Activated CD4-positive, alpha-beta T cell treated with anti-CD3 and anti-CD28 coated beads, Interleukin-2, amount 10 ng/mL, durations not matched to agents 7 days and 5 days (primary cell): Measurements from ENCODE around the gene MYL2. TPM values are rescaled to one million over a fixed set of nuclear protein-coding genes. Genes with fewer than 3 reads are reported as not detected.

Source experiments
- CTCF ChIA-PET: fragments of 350-600 bp; sonication (Branson Sonifier 250); formaldehyde crosslinking; loops from one replicate; lab custom pipeline; 2021; ENCODE audit warnings: antibody characterized with exemption; lab: Charles Lee
- POLR2A ChIA-PET: fragments of 350-600 bp; sonication (Branson Sonifier 250); formaldehyde crosslinking; loops from one replicate; lab custom pipeline; 2021; ENCODE audit warnings: antibody characterized with exemption; lab: Charles Lee
- DNase-seq: peaks from one replicate; pipeline ENCODE4 v3.0.0-alpha.2; 2020
- H3K27ac Mint-ChIP-seq: one replicate; pipeline ENCODE4 v1.8.0; 2021; ENCODE audit warnings: mild to moderate bottlenecking, moderate library complexity, mixed read lengths
- H3K27me3 Mint-ChIP-seq: one replicate; pipeline ENCODE4 v1.8.0; 2021; ENCODE audit warnings: mixed read lengths
- H3K36me3 Mint-ChIP-seq: one replicate; pipeline ENCODE4 v1.8.0; 2021; ENCODE audit warnings: low read depth, mixed read lengths
- H3K4me1 Mint-ChIP-seq: one replicate; pipeline ENCODE4 v1.8.0; 2021; ENCODE audit warnings: mixed read lengths
- H3K4me3 Mint-ChIP-seq: one replicate; pipeline ENCODE4 v1.8.0; 2021; ENCODE audit warnings: mild to moderate bottlenecking, moderate library complexity, mixed read lengths
- H3K9me3 Mint-ChIP-seq: one replicate; pipeline ENCODE4 v1.8.0; 2021; ENCODE audit warnings: mixed read lengths
- total RNA-seq, 2 experiments: library from RNA; stranded (reverse); gene quantifications; one replicate each; pipeline ENCODE4 v1.2.3, GENCODE V29; 2021

Gene MYL2
- total RNA-seq, 2 experiments from 2014 or later, result not detected

DNA sequence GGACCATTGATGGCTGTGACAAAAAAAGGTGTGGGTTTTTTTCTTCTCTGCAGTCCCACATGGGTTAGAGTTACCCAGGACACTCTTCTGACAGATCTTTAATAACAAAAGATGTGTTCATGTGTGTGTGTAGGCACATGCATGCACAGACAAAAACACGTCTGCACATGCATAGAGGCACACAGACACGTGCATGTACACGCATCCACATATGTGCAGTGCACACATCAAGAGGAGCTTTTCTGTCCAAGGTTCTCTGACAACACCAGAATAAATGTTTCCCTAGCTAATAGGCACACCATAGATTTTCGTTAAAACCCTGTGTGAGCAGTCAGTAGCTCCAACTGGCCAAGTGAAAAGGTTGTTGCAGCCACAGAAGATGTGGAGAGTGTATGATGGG lies 2.8 kb upstream of the MYL2 start:
- CTCF ChIA-PET, result interaction anchor here (1.2 kb wide), 1 partner anchor 268 kb away, joined by 3 read pairs; no protein-coding TSS in a partner anchor
- DNase-seq, result no peak
- POLR2A ChIA-PET, result no interaction called here
- Mint-ChIP-seq H3K27me3 (peaks cover 7% of the 10 kb centered on the region), H3K9me3 (no peaks in the 10 kb centered on the region), H3K4me3 (no peak overlapping the region), H3K36me3 (no peaks in the 10 kb centered on the region), H3K27ac (no peak overlapping the region), H3K4me1 (no peaks in the 10 kb centered on the region)

- CTCF ChIA-PET, result no interaction called here
These were observed 2.3 kb upstream of the MYL2 start for GRCh38 chr12:110922652-110923051.

GRCh38 chr12:110921262-110921661 lies 883 bp upstream of the MYL2 start:
- H3K4me1 Mint-ChIP-seq, result no peaks in the 10 kb centered on the region
- DNase-seq, result no peak
- H3K36me3 Mint-ChIP-seq, result no peaks in the 10 kb centered on the region
- no peak overlapping the region for H3K4me3 Mint-ChIP-seq
- POLR2A ChIA-PET, result no interaction called here
- no peaks in the 10 kb centered on the region for H3K9me3 Mint-ChIP-seq
- CTCF ChIA-PET, result interaction anchor here (0.6 to 1.0 kb wide), 2 partner anchors 23 to 564 kb away, joined by 3 to 4 read pairs; no protein-coding TSS in a partner anchor
- H3K27me3 Mint-ChIP-seq, result peaks cover 7% of the 10 kb centered on the region
- no peak overlapping the region for H3K27ac Mint-ChIP-seq

More at GRCh38 chr12:110922652-110923051, 2.3 kb upstream of the MYL2 start:
- no peaks in the 10 kb centered on the region for H3K36me3 Mint-ChIP-seq
- H3K27ac Mint-ChIP-seq, result no peak overlapping the region
- H3K4me3 Mint-ChIP-seq, result no peak overlapping the region
- POLR2A ChIA-PET, result no interaction called here
- H3K4me1 Mint-ChIP-seq, result no peaks in the 10 kb centered on the region
- peaks cover 7% of the 10 kb centered on the region for H3K27me3 Mint-ChIP-seq
- no peaks in the 10 kb centered on the region for H3K9me3 Mint-ChIP-seq
- DNase-seq, result no peak

DNA sequence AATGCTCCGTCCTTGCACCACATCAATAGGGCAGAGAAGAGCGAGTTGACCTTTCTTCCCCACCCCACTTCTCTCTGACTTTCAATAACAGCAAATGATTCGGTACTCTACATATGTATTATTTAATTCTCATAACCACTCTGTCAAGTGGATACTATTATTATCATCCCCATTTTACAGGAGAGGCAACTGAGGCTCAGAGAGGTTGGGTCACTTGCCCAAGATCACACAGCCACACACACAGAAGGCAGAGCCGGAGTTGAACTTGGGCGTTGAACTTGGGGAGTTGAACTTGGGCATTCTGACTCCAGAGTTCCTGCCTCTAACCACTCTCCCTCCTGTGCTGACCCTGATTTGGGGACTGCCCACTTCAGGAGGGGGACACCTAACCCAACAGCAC lies 659 bp downstream of the MYL2 start:
- POLR2A ChIA-PET, result no interaction called here
- H3K4me1 Mint-ChIP-seq, result no peaks in the 10 kb centered on the region
- H3K4me3 Mint-ChIP-seq, result no peak overlapping the region
- CTCF ChIA-PET, result no interaction called here
- H3K27ac Mint-ChIP-seq, result no peak overlapping the region
- DNase-seq, result no peak
- no peaks in the 10 kb centered on the region for H3K9me3 Mint-ChIP-seq
- peaks cover 2% of the 10 kb centered on the region for H3K27me3 Mint-ChIP-seq
- H3K36me3 Mint-ChIP-seq, result no peaks in the 10 kb centered on the region

- H3K36me3 Mint-ChIP-seq, result no peaks in the 10 kb centered on the region
- peaks cover 10% of the 10 kb centered on the region for H3K27me3 Mint-ChIP-seq
- no peaks in the 10 kb centered on the region for H3K9me3 Mint-ChIP-seq
- H3K4me1 Mint-ChIP-seq, result no peaks in the 10 kb centered on the region
- ChIA-PET CTCF (no interaction called here), POLR2A (no interaction called here)
- DNase-seq, result no peak
- H3K27ac Mint-ChIP-seq, result no peak overlapping the region
- H3K4me3 Mint-ChIP-seq, result no peak overlapping the region
These were observed 2.4 kb downstream of the MYL2 start for GRCh38 chr12:110917961-110918360.

GRCh38 chr12:110917467-110917866 lies 2.9 kb downstream of the MYL2 start:
- Mint-ChIP-seq H3K27ac (no peak overlapping the region), H3K9me3 (no peaks in the 10 kb centered on the region), H3K4me1 (no peaks in the 10 kb centered on the region), H3K27me3 (peaks cover 10% of the 10 kb centered on the region), H3K36me3 (no peaks in the 10 kb centered on the region), H3K4me3 (no peak overlapping the region)
- ChIA-PET POLR2A (no interaction called here), CTCF (no interaction called here)
- DNase-seq, result no peak

GRCh38 chr12:110916295-110916875 lies 4.0 kb downstream of the MYL2 start:
- no peak overlapping the region for H3K4me3 Mint-ChIP-seq
- DNase-seq, result no peak
- H3K4me1 Mint-ChIP-seq, result no peaks in the 10 kb centered on the region
- H3K27ac Mint-ChIP-seq, result no peak overlapping the region
- no peaks in the 10 kb centered on the region for H3K9me3 Mint-ChIP-seq
- peaks cover 10% of the 10 kb centered on the region for H3K27me3 Mint-ChIP-seq
- POLR2A ChIA-PET, result no interaction called here
- no peaks in the 10 kb centered on the region for H3K36me3 Mint-ChIP-seq
- CTCF ChIA-PET, result no interaction called here

- POLR2A ChIA-PET, result no interaction called here
- no peak for DNase-seq
- Mint-ChIP-seq H3K9me3 (no peaks in the 10 kb centered on the region), H3K4me3 (no peak overlapping the region), H3K4me1 (no peaks in the 10 kb centered on the region), H3K27me3 (peaks cover 10% of the 10 kb centered on the region), H3K36me3 (no peaks in the 10 kb centered on the region), H3K27ac (no peak overlapping the region)
- CTCF ChIA-PET, result no interaction called here
These were observed 7.0 kb downstream of the MYL2 start for GRCh38 chr12:110913119-110914056.

GRCh38 chr12:110912263-110912662 lies 8.1 kb downstream of the MYL2 start:
- H3K4me3 Mint-ChIP-seq, result no peak overlapping the region

DNA sequence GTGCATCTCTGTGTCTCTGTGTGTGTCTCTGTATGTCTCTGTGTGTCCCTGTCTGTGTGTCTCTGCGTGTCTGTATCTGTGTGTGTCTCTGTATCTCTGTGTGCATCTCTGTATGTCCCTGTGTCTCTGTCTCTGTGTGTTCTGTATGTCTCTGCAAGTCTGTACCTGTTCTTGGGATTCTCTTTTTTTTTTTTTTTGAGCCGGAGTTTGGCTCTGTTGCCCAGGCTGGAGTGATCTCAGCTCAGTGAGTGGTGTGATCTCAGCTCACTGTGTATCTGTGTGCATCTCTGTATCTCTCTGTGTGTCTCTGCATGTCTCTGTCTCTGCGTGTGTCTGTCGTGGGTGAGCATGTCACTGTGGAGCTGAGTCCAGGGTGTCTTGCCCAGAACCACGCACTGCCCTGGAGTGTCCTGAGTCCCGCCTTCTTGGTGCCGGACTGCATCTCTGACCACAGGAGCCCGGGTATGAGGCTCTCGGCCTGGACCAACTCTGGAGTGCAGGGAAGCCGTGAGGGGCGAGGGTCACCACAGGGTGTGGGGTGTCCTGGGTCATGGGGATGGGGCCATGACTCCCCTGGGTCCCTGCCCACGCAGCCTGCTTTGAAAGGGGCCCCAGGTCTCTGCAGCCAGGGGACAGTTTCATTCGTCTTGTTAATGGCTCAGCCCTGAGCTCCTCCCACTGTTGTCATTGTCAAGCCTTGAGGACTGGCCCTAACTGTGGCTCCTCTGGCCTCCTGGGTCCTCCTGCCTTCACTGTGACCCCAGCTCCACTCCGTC lies 11.8 kb downstream of the MYL2 start:
- no peak overlapping the region for H3K4me3 Mint-ChIP-seq
- no peaks in the 10 kb centered on the region for H3K9me3 Mint-ChIP-seq
- no peak for DNase-seq
- H3K4me1 Mint-ChIP-seq, result peaks cover 3% of the 10 kb centered on the region
- no peak overlapping the region for H3K27ac Mint-ChIP-seq
- no peaks in the 10 kb centered on the region for H3K36me3 Mint-ChIP-seq
- peaks cover under 1% of the 10 kb centered on the region for H3K27me3 Mint-ChIP-seq
- CTCF ChIA-PET, result no interaction called here
- POLR2A ChIA-PET, result no interaction called here

More at GRCh38 chr12:110912263-110912662, 8.1 kb downstream of the MYL2 start:
- Mint-ChIP-seq H3K27ac (no peak overlapping the region), H3K36me3 (no peaks in the 10 kb centered on the region), H3K4me1 (no peaks in the 10 kb centered on the region), H3K9me3 (no peaks in the 10 kb centered on the region), H3K27me3 (peaks cover 10% of the 10 kb centered on the region)
- no peak for DNase-seq
- ChIA-PET POLR2A (no interaction called here), CTCF (no interaction called here)

- CTCF ChIA-PET, result no interaction called here
- Mint-ChIP-seq H3K4me1 (peaks cover 3% of the 10 kb centered on the region), H3K27me3 (no peaks in the 10 kb centered on the region), H3K27ac (no peak overlapping the region), H3K36me3 (no peaks in the 10 kb centered on the region), H3K9me3 (no peaks in the 10 kb centered on the region), H3K4me3 (no peak overlapping the region)
- DNase-seq, result no peak
- POLR2A ChIA-PET, result no interaction called here
These were observed 12.8 kb downstream of the MYL2 start for GRCh38 chr12:110907583-110907982.

GRCh38 chr12:110906985-110907384 lies 13.4 kb downstream of the MYL2 start:
- H3K27ac Mint-ChIP-seq, result no peak overlapping the region
- POLR2A ChIA-PET, result no interaction called here
- H3K4me1 Mint-ChIP-seq, result peaks cover 3% of the 10 kb centered on the region
- H3K36me3 Mint-ChIP-seq, result no peaks in the 10 kb centered on the region
- no peak for DNase-seq
- peaks cover 2% of the 10 kb centered on the region for H3K27me3 Mint-ChIP-seq
- no peaks in the 10 kb centered on the region for H3K9me3 Mint-ChIP-seq
- H3K4me3 Mint-ChIP-seq, result no peak overlapping the region
- CTCF ChIA-PET, result no interaction called here

DNA sequence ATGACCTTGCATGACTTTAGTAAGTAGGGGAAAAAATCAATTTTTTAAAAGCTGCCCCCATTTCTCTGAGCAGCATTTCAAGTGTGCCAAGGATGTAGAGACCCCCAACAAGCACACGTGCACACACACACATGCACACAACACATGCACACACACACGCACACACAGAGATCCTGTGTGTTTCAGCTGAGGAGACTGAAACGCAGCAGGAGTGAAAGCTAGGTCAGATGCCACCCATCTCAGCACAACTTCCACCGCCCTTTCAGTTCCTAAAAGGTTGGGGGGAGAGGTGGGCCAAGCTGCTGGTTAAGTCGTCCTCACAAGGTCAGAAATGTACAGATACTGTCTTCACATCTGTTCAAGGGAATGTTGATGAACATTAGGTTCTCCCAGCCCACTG lies 13.9 kb downstream of the MYL2 start:
- DNase-seq, result no peak
- POLR2A ChIA-PET, result no interaction called here
- peaks cover 2% of the 10 kb centered on the region for H3K27me3 Mint-ChIP-seq
- H3K9me3 Mint-ChIP-seq, result no peaks in the 10 kb centered on the region
- no peak overlapping the region for H3K4me3 Mint-ChIP-seq
- CTCF ChIA-PET, result no interaction called here
- no peaks in the 10 kb centered on the region for H3K36me3 Mint-ChIP-seq
- peaks cover 3% of the 10 kb centered on the region for H3K4me1 Mint-ChIP-seq
- no peak overlapping the region for H3K27ac Mint-ChIP-seq
